ENCODE results near the gene DLGAP5. TPM values are rescaled to one million over a fixed set of nuclear protein-coding genes. Genes with fewer than 3 reads are reported as not detected.

The DLGAP5 gene
- polyA plus RNA-seq, 1 donor from 2014 or later: 2.0 TPM

DNA sequence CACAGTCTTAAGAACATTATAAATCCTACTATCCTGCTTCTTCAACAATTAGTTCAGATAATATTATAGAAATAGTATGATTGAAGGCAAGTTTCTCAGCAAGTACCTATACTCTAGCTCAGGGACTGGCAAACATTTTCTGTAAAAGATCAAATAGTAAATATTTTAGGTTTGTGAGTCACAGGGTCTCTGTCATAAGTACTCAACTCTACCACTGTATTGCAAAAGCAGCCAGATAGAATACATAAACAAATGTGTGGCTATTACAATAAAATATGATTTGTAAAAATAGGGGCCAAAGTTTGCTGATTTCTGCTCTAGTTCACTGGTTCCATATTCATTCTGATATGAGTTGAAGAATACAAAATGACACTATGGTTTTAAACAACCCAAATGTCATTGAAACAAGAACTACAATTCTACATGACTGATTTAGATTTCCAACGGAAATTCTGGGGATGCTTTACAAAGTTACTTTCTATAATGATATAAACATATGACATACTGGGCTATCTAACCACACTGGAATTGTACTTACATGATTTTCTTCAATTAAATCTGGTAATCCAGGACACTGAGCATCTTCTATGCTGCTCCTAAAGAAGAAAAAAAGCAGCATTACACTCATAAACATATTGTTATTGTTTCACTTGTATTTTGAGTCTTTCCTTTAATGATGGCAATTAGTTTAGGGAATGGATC, 39.2 kb downstream of the DLGAP5 start:
- no peak for TF ChIP-seq RAD21 (conservative IDR thresholded peaks at IDR 0.05)
- TF ChIP-seq, protein P1, sequence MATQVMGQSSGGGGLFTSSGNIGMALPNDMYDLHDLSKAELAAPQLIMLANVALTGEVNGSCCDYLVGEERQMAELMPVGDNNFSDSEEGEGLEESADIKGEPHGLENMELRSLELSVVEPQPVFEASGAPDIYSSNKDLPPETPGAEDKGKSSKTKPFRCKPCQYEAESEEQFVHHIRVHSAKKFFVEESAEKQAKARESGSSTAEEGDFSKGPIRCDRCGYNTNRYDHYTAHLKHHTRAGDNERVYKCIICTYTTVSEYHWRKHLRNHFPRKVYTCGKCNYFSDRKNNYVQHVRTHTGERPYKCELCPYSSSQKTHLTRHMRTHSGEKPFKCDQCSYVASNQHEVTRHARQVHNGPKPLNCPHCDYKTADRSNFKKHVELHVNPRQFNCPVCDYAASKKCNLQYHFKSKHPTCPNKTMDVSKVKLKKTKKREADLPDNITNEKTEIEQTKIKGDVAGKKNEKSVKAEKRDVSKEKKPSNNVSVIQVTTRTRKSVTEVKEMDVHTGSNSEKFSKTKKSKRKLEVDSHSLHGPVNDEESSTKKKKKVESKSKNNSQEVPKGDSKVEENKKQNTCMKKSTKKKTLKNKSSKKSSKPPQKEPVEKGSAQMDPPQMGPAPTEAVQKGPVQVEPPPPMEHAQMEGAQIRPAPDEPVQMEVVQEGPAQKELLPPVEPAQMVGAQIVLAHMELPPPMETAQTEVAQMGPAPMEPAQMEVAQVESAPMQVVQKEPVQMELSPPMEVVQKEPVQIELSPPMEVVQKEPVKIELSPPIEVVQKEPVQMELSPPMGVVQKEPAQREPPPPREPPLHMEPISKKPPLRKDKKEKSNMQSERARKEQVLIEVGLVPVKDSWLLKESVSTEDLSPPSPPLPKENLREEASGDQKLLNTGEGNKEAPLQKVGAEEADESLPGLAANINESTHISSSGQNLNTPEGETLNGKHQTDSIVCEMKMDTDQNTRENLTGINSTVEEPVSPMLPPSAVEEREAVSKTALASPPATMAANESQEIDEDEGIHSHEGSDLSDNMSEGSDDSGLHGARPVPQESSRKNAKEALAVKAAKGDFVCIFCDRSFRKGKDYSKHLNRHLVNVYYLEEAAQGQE (IDR thresholded peaks at IDR 0.05; ENCODE audit: borderline replicate concordance): no peak
- no peak for TF ChIP-seq MXI1 (conservative IDR thresholded peaks at IDR 0.05; ENCODE audit: poor library complexity, severe bottlenecking)
- TF ChIP-seq CTCF (IDR thresholded peaks at IDR 0.05; ENCODE audit: poor library complexity, severe bottlenecking): no peak
- TF ChIP-seq EZH2 (IDR thresholded peaks at IDR 0.05; ENCODE audit: borderline replicate concordance, insufficient read depth, low read length, poor library complexity, severe bottlenecking): no peak
- no peak for TF ChIP-seq TAF1 (IDR thresholded peaks at IDR 0.05; ENCODE audit: low read depth)
- no peak for TF ChIP-seq EP300 (conservative IDR thresholded peaks at IDR 0.05; ENCODE audit: poor library complexity, severe bottlenecking)
- no peak for TF ChIP-seq POLR2AphosphoS5 (IDR thresholded peaks at IDR 0.05)
- no peak for TF ChIP-seq SMC3 (conservative IDR thresholded peaks at IDR 0.05; ENCODE audit: poor library complexity)
- Histone ChIP-seq H3K9ac (ENCODE audit: low read length) (no peak overlapping the region), H3K4me3 (ENCODE audit: low read length) (no peak overlapping the region), H3K4me2 (ENCODE audit: low read length) (no peak overlapping the region), H3K27ac (ENCODE audit: low read length) (no peak overlapping the region), H3F3A (ENCODE audit: insufficient read depth, low read length, poor library complexity, severe bottlenecking) (no peaks in the 10 kb centered on the region), H3K9me3 (ENCODE audit: low read length) (no peaks in the 10 kb centered on the region), H3K9me2 (ENCODE audit: insufficient read depth, low read length) (no peaks in the 10 kb centered on the region), H3K79me2 (replicated peaks; ENCODE audit: insufficient read depth, low read length) (no peaks in the 10 kb centered on the region), H4K20me1 (ENCODE audit: insufficient read depth) (no peaks in the 10 kb centered on the region), H3K36me3 (ENCODE audit: insufficient read depth, low read length) (no peaks in the 10 kb centered on the region), H3K27me3 (ENCODE audit: insufficient read depth, low read depth, low read length) (no peaks in the 10 kb centered on the region), H2AFZ (ENCODE audit: low read depth, low read length) (no peak overlapping the region)

DNA sequence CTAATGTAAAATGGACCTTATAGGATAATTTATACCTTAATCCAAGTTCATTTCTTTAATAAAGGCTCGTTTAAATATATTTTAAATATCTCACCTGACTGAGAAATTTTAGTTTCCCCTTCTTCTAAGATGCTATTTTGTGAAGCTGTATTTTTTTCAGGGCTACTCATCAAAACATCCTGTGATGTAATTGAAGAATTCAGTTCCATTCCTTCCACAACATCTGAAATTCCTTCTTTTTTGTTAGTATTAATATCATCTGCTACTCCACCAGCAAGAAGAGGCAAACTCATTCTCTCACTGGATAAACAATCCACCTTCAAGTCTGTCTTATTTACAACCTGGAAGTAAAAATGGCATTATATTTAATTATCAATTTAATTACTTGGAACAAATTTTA, 39.8 kb downstream of the DLGAP5 start:
- Histone ChIP-seq H3K36me3 (ENCODE audit: insufficient read depth, low read length) (no peaks in the 10 kb centered on the region), H3F3A (ENCODE audit: insufficient read depth, low read length, poor library complexity, severe bottlenecking) (no peaks in the 10 kb centered on the region), H3K27ac (ENCODE audit: low read length) (no peak overlapping the region), H3K9me2 (ENCODE audit: insufficient read depth, low read length) (no peaks in the 10 kb centered on the region), H3K79me2 (replicated peaks; ENCODE audit: insufficient read depth, low read length) (no peaks in the 10 kb centered on the region), H3K4me2 (ENCODE audit: low read length) (no peak overlapping the region), H3K9ac (ENCODE audit: low read length) (no peak overlapping the region), H2AFZ (ENCODE audit: low read depth, low read length) (no peak overlapping the region), H4K20me1 (ENCODE audit: insufficient read depth) (no peaks in the 10 kb centered on the region), H3K9me3 (ENCODE audit: low read length) (no peaks in the 10 kb centered on the region), H3K27me3 (ENCODE audit: insufficient read depth, low read depth, low read length) (no peaks in the 10 kb centered on the region), H3K4me3 (ENCODE audit: low read length) (no peak overlapping the region)
- TF ChIP-seq TAF1 (IDR thresholded peaks at IDR 0.05; ENCODE audit: low read depth) (no peak), RAD21 (conservative IDR thresholded peaks at IDR 0.05) (no peak), EZH2 (IDR thresholded peaks at IDR 0.05; ENCODE audit: borderline replicate concordance, insufficient read depth, low read length, poor library complexity, severe bottlenecking) (no peak), EP300 (conservative IDR thresholded peaks at IDR 0.05; ENCODE audit: poor library complexity, severe bottlenecking) (no peak), POLR2AphosphoS5 (IDR thresholded peaks at IDR 0.05) (no peak), SMC3 (conservative IDR thresholded peaks at IDR 0.05; ENCODE audit: poor library complexity) (no peak), CTCF (IDR thresholded peaks at IDR 0.05; ENCODE audit: poor library complexity, severe bottlenecking) (no peak), MXI1 (conservative IDR thresholded peaks at IDR 0.05; ENCODE audit: poor library complexity, severe bottlenecking) (no peak)
- TF ChIP-seq, protein P1 (IDR thresholded peaks at IDR 0.05; ENCODE audit: borderline replicate concordance): no peak
